Left lung (tissue), 10 donors: ENCODE measurements around the gene IPO13. TPM values are rescaled to one million over a fixed set of nuclear protein-coding genes. Genes with fewer than 3 reads are reported as not detected.

Source experiments
- ATAC-seq: fragments of 200-7000 bp; cut with Tn5 transposase; one replicate; pipeline ENCODE4 v1.9.1; 2020; ENCODE audit warnings: moderate library complexity
- DNase-seq, 4 donors: peaks; one replicate each; pipeline ENCODE4 v3.0.0-alpha.2; 2013 to 2020
- H3K27ac ChIP-seq, 2 donors: fragments of 200-600 bp; sonication (generic) in 1 of 2; one replicate each; pipeline versions ENCODE4 v1.5.0 to v1.8.0; 2020 to 2021
- H3K27me3 ChIP-seq, 2 donors: fragments of 200-600 bp; sonication (generic) in 1 of 2; one replicate each; pipeline versions ENCODE4 v1.5.0 to v1.8.0; 2020 to 2021
- H3K36me3 ChIP-seq, 2 donors: fragments of 200-600 bp; sonication (generic) in 1 of 2; one replicate each; pipeline versions ENCODE4 v1.5.0 to v1.8.0; 2020 to 2021
- H3K4me1 ChIP-seq, 2 donors: fragments of 200-600 bp; one replicate each; pipeline ENCODE4 v1.8.0; 2021
- H3K4me3 ChIP-seq, 2 donors: fragments of 200-600 bp; sonication (generic) in 1 of 2; one replicate each; pipeline versions ENCODE4 v1.5.0 to v1.8.0; 2020 to 2021; ENCODE audit warnings: mild to moderate bottlenecking in 1 of 2
- H3K9me3 ChIP-seq, 2 donors: fragments of 200-600 bp; sonication (generic) in 1 of 2; one replicate each; pipeline versions ENCODE4 v1.5.0 to v1.8.0; 2020 to 2021
- CTCF ChIP-seq, 2 donors: fragments of 200-600 bp; sonication (generic) in 1 of 2; IDR thresholded peaks; one replicate each; pipeline versions ENCODE4 v1.5.0 to v1.8.0; 2021; ENCODE audit warnings: antibody characterized with exemption in 2 of 2
- intact Hi-C, 2 donors: fragments of 100-400 bp; cut with DNase I; formaldehyde crosslinking; loops; one replicate each; pipeline versions ENCODE4 v1.11.2 to v1.14.2; 2022
- polyA plus RNA-seq, 6 donors: library from polyadenylated mRNA; unstranded; fragments of 120-200 nt; gene quantifications; one replicate each; pipeline ENCODE4 v1.2.1, GENCODE V29; 2013; ENCODE audit not compliant: insufficient read length in 6 of 6
- total RNA-seq, 2 donors: library from RNA; stranded (reverse); fragmentation: NEBNext Ultra II Directional; extraction: Animal tissue kit (Norgen Biotek cat#: 25700); gene quantifications; one replicate each; pipeline ENCODE4 v1.2.1, GENCODE V29; 2021
- donor health status: DM: no; HTN: yes; CAD: no.
- donor health status: DM: no; HTN: no; CAD: no.

IPO13 gene
- total and polyA plus RNA-seq, 8 donors: 18.0 to 33.4 (median 22.0) TPM

- no peak for ATAC-seq
- intact Hi-C loops: no loop called here
- H3K27ac ChIP-seq: no peak overlapping the region
These were observed 50.0 kb downstream of the IPO13 start for GRCh38 chr1:43996733-43997115.

GRCh38 chr1:43997295-43997999 is 50.7 kb downstream of the IPO13 start:
- Histone ChIP-seq H3K27me3 (no peaks in the 10 kb centered on the region), H3K4me3 (no peak overlapping the region), H3K4me1 (peaks cover 0 to 4% of the 10 kb centered on the region in 2 donors), H3K36me3 (peaks cover 0 to 10% of the 10 kb centered on the region in 2 donors), H3K9me3 (no peaks in the 10 kb centered on the region), H3K27ac (no peak overlapping the region)
- intact Hi-C loops: no loop called here
- ATAC-seq (no peak), DNase-seq (peak in 1 of 4 donors; percentile 69)
- no peak for TF ChIP-seq CTCF (IDR thresholded peaks at IDR 0.05)

More at GRCh38 chr1:43996733-43997115, 50.0 kb downstream of the IPO13 start:
- Histone ChIP-seq H3K4me3 (no peak overlapping the region), H3K4me1 (peaks cover 0 to 11% of the 10 kb centered on the region in 2 donors), H3K27me3 (no peaks in the 10 kb centered on the region), H3K9me3 (no peaks in the 10 kb centered on the region), H3K36me3 (peaks cover 0 to 10% of the 10 kb centered on the region in 2 donors)
- DNase-seq: peak in 1 of 4 donors; percentile 56
- TF ChIP-seq CTCF (IDR thresholded peaks at IDR 0.05): no peak

DNA sequence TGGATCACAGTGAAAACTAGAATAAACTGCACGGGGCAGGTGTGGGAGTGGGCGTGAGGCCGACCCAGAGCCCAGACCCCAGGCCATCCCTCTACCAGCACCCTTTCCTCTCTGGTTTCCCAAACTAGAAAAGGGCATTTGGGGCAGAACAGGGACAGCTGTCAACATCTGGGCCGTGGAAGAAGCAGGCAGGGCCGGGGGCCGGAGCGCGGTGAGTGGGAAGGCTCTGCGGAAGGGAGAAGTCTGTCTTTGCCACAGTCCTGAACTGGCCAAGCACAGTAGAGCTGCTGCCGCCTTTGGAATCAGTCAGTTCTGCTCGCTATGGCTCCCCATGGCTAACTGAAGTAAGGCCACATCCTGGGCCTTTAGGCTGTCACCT is 51.2 kb downstream of the IPO13 start:
- Histone ChIP-seq H3K36me3 (peaks cover 0 to 10% of the 10 kb centered on the region in 2 donors), H3K4me3 (no peak overlapping the region), H3K9me3 (no peaks in the 10 kb centered on the region), H3K4me1 (no peaks in the 10 kb centered on the region), H3K27me3 (no peaks in the 10 kb centered on the region), H3K27ac (no peak overlapping the region)
- ATAC-seq (no peak), DNase-seq (peak in 1 of 4 donors; percentile 47)
- TF ChIP-seq CTCF (IDR thresholded peaks at IDR 0.05): no peak
- intact Hi-C loops: no loop called here

- Histone ChIP-seq H3K27me3 (no peaks in the 10 kb centered on the region), H3K4me1 (no peaks in the 10 kb centered on the region), H3K27ac (no peak overlapping the region), H3K36me3 (peaks cover 0 to 10% of the 10 kb centered on the region in 2 donors), H3K9me3 (no peaks in the 10 kb centered on the region), H3K4me3 (no peak overlapping the region)
- DNase-seq: no peak
- intact Hi-C loops: no loop called here
- TF ChIP-seq CTCF (IDR thresholded peaks at IDR 0.05): no peak
- no peak for ATAC-seq
These were observed 52.7 kb downstream of the IPO13 start for GRCh38 chr1:43999455-43999854.

DNA sequence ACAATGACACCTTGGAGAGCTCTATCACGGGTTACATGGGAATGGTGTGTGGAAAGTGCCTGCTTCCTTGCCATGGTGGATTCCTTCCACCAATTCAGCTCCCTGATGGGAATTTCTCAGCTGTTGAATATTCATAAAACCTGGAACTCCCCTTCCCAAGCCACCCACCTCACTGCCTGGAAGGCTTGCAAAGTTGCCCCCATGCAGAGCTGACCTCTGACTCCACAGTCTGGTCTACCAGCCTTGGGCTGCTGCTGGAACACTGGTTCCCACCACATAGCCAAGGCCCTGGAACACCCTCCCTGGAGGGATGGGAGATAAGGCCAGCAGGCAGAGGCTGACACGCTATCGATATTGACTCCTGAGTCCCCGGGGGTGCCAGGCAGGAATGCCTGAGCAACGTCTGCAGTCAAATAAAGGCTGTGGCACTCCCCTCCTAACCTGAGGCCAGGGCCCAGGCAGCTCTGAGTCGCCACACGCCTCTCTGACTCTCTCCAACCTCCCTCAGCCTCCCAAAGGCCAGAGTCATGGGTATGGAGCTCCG is 53.4 kb downstream of the IPO13 start:
- DNase-seq: no peak
- Histone ChIP-seq H3K4me3 (no peak overlapping the region), H3K9me3 (no peaks in the 10 kb centered on the region), H3K27ac (no peak overlapping the region), H3K27me3 (no peaks in the 10 kb centered on the region), H3K36me3 (peaks cover 0 to 10% of the 10 kb centered on the region in 2 donors), H3K4me1 (no peaks in the 10 kb centered on the region)
- intact Hi-C loops: no loop called here
- ATAC-seq: no peak
- TF ChIP-seq CTCF (IDR thresholded peaks at IDR 0.05): no peak
